SK-N-MC (cell line): ENCODE measurements around the gene ARPP21.

Experiments
- DNase-seq: peaks from one replicate; pipeline ENCODE4 v3.0.0-alpha.2; 2011; ENCODE audit warnings: low read depth, low spot score
- H3K27ac ChIP-seq: fragments of 200-600 bp; sonication (generic); 2 replicates; pipeline ENCODE4 v1.5.1; 2016; ENCODE audit warnings: mixed run types
- H3K36me3 ChIP-seq: fragments of 200-600 bp; sonication (generic); 2 replicates; pipeline ENCODE4 v1.6.1; 2017; ENCODE audit warnings: antibody characterized with exemption, low read length, mixed read lengths; ENCODE audit not compliant: insufficient read depth
- H3K4me3 ChIP-seq: fragments of 200-600 bp; sonication (generic); 2 replicates; pipeline ENCODE4 v1.5.1; 2016
- H3K9ac ChIP-seq: fragments of 200-600 bp; sonication (generic); 2 replicates; pipeline ENCODE4 v1.8.0; 2017; ENCODE audit warnings: mixed run types, mixed read lengths; ENCODE audit not compliant: insufficient read length
- H3K9me3 ChIP-seq: fragments of 200-600 bp; sonication (generic); 2 replicates; pipeline ENCODE4 v1.6.1; 2017; ENCODE audit warnings: low read depth, mild to moderate bottlenecking, antibody characterized with exemption, low read length, moderate library complexity, mixed read lengths
- EZH2 ChIP-seq: fragments of 200-600 bp; sonication (generic); IDR thresholded peaks from one replicate; pipeline ENCODE4 v1.6.1; 2017; ENCODE audit warnings: antibody characterized with exemption
- FOXP2 ChIP-seq: optimal IDR thresholded peaks from 2 replicates; pipeline ENCODE3; 2011; ENCODE audit warnings: mild to moderate bottlenecking, moderate library complexity; ENCODE audit not compliant: insufficient read depth; ENCODE audit errors: extremely low read length, control extremely low read depth
- POLR2AphosphoS5 ChIP-seq: IDR thresholded peaks from 2 replicates; pipeline ENCODE4 v1.6.1; 2012; ENCODE audit warnings: mild to moderate bottlenecking, low read depth, low read length, borderline replicate concordance

ARPP21 gene

DNA sequence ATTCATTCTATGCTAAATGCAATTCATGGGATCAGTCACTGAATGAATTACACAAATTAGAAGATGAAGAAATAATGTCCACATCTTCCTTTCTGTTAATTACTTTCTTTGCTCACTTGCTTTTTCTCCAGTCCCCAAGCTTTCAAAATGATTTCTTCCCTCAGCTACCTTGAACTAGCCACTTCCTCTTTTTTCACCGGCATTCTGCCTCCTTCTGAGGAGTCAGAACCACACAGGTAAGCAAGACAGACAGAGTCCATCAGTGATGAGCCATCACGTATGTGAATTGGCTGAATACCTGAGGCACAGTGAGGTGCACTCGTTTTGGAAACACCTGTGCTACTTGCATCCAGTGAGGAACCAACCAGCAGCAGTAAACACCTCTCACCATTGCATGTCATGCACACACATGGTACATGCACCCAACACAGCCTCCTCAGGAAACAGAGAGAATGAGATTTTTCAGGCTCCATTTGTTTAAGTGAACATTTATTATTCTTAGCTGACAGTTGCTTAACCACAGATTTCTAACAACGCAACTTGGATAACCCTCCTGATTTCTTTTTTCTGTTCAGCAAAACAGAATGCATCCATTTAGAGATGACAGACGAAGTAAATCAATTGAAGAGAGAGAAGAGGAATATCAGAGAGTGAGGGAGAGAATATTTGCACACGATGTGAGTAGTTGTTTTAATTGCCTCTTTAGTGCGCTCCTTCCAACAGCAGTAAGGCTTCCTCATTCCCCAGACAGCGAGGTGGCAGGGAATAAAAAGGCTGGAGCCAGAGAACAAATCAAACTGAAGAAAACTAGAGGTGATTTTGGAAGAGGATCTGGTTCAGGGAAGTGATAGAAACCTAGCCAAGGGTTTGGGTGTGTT, 69.3 kb downstream of the ARPP21 start:
- no peak overlapping the region for H3K9ac ChIP-seq
- H3K4me3 ChIP-seq, result peak overlapping the region; percentile 25; the same call in 1 of the 2 replicates
- peak overlapping the region; percentile 84 for H3K27ac ChIP-seq
- H3K9me3 ChIP-seq, result no peaks in the 10 kb centered on the region
- H3K36me3 ChIP-seq, result no peaks in the 10 kb centered on the region
- DNase-seq, result no peak
- TF ChIP-seq EZH2, result no peak

DNA sequence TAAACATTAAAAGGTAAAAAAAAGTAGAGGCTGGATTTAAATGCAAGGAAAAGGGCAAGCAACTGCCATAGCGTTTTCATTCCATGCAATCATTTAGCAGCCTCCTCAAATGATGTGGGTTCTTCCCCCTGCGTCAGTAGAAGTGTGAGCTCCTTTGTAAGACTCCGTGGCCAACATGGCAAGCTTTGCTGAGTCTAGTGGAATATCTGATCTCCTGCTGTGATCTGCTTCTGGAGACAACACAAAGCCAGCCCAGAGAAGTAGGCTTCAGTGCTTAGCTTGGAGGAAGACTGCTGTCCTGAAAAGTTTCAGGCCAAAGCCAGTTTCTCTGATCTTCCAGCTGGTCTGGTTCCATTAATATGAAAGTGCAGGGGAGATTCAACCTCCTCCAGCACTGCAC, 70.4 kb downstream of the ARPP21 start:
- peak; percentile 81 for DNase-seq
- H3K9me3 ChIP-seq, result no peaks in the 10 kb centered on the region
- peak overlapping the region; percentile 84 for H3K27ac ChIP-seq
- peak overlapping the region; percentile 36; the same call in 1 of the 2 replicates for H3K4me3 ChIP-seq
- TF ChIP-seq FOXP2 (no peak), POLR2AphosphoS5 (peak; percentile 40), EZH2 (no peak)
- H3K9ac ChIP-seq, result no peak overlapping the region
- H3K36me3 ChIP-seq, result no peaks in the 10 kb centered on the region

DNA sequence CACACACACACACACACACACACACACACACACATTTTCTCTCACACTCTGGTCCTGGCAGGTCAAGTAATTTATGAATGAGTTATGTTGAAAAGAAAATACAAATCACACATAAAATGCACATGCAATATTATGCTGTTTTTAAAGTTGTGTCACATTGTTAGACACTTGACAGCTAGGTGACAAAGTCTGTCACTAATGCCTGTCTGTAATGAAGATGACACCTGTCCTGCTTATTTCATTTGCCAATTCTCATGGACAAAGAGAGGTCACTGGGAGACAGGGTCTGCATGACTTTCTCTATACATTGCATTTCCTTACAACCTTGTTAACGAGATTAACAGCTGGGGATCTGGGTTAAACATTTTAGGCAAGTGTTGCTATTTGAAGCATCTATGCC, 71.2 kb downstream of the ARPP21 start:
- H3K27ac ChIP-seq, result no peak overlapping the region
- DNase-seq, result no peak

DNA sequence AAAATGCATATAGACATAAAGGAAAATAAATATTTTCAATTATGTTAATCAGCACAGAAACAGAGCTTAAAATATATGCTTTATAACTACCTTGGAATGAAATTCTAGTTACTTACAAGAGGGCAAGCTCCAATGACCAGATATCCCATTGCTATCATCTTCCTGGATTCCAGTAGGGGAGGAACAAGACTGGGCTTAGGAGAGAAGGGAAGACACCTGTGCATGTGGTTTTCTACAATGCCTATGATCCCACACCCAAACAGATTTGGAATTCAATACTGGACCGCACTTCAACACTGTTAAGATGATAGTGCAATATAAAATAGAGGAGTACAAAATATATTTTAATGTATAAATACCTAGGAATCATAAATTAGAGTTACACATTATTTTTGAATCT, 79.6 kb downstream of the ARPP21 start:
- H3K27ac ChIP-seq, result no peak overlapping the region
- H3K9me3 ChIP-seq, result no peaks in the 10 kb centered on the region
- TF ChIP-seq POLR2AphosphoS5 (no peak), EZH2 (no peak), FOXP2 (no peak)
- H3K36me3 ChIP-seq, result no peaks in the 10 kb centered on the region
- no peak for DNase-seq
- H3K4me3 ChIP-seq, result no peak overlapping the region
- no peak overlapping the region for H3K9ac ChIP-seq

More for the DNA sequence above, 71.2 kb downstream of the ARPP21 start:
- Histone ChIP-seq H3K9me3 (no peaks in the 10 kb centered on the region), H3K4me3 (no peak overlapping the region), H3K9ac (no peak overlapping the region), H3K36me3 (no peaks in the 10 kb centered on the region)
- TF ChIP-seq EZH2 (no peak), FOXP2 (no peak), POLR2AphosphoS5 (no peak)

DNA sequence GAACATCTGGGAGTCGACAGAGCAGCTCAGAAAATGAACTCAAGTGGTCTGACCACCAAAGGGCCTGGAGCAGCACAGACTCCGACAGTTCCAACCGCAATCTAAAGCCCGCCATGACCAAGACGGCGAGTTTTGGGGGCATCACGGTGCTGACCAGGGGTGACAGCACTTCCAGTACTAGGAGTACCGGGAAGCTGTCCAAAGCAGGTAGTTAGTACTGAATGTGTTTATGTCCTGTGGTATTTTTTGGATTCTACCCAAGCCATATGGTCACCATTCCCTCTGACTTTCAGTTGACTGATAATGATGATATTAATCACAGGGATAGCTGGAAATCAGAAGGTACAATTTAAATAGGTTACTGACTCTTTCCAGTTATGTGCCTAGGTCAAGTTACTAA, 82.3 kb downstream of the ARPP21 start:
- Histone ChIP-seq H3K9me3 (no peaks in the 10 kb centered on the region), H3K9ac (no peak overlapping the region), H3K4me3 (no peak overlapping the region), H3K27ac (no peak overlapping the region), H3K36me3 (no peaks in the 10 kb centered on the region)
- TF ChIP-seq EZH2 (no peak), POLR2AphosphoS5 (no peak), FOXP2 (no peak)
- no peak for DNase-seq

DNA sequence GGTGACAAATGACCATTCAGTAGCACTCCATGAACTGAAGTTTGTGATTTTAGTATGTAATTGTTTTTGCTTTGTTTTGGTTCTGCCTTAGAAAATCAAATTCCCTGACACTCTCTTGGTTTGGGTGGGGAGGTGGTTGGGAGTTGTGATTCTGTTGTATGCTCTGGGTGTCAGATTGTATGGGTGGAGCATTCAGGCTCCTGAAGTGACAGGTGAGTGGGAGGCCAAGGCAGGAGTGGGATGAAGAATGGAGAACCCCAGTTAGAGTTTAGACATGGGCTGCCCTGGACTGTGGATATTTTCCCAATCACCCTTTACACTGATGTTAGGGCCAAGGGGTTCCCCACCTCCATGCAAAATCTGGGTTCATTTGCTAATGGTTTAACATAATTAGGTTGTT, 83.6 kb downstream of the ARPP21 start:
- Histone ChIP-seq H3K27ac (no peak overlapping the region), H3K9ac (no peak overlapping the region), H3K4me3 (no peak overlapping the region), H3K36me3 (no peaks in the 10 kb centered on the region), H3K9me3 (no peaks in the 10 kb centered on the region)
- TF ChIP-seq EZH2 (no peak), POLR2AphosphoS5 (no peak), FOXP2 (no peak)
- DNase-seq, result no peak

DNA sequence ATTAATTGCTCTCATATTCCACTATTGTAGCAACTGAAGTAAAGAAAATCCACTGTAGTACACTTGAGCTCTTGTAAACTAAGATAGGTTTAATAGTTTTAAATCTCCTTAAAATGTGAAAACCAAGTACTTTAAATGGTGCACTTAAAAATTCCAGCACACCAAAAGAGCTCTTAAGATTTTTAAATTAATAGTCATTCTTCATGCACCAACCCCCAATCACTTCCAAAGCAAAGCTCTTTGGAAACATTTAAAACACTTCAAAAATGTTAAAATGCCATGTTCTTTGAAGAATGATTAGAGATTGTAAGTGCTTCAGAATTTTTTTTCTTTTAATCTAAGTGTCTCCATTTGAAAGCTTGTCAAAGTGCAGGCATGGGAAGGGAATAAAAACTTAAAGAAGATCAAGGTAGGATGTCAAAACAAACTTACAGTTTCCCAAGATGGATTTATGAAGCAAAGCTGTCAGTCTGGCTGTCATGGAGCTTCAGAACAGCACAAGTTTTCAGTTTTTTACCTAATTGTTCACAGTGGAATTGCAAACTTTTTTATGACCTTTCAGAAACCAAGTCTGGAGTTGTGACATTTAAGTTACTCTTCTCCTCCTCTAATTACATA, 84.3 kb downstream of the ARPP21 start:
- H3K9ac ChIP-seq, result no peak overlapping the region
- no peaks in the 10 kb centered on the region for H3K36me3 ChIP-seq
- H3K9me3 ChIP-seq, result no peaks in the 10 kb centered on the region
- no peak overlapping the region for H3K4me3 ChIP-seq
- TF ChIP-seq EZH2, result no peak
- TF ChIP-seq FOXP2, result no peak
- TF ChIP-seq POLR2AphosphoS5, result no peak
- no peak for DNase-seq
- 0 out of 2 replicates have a peak overlapping the region, but pooled peaks have one; percentile 13 for H3K27ac ChIP-seq

DNA sequence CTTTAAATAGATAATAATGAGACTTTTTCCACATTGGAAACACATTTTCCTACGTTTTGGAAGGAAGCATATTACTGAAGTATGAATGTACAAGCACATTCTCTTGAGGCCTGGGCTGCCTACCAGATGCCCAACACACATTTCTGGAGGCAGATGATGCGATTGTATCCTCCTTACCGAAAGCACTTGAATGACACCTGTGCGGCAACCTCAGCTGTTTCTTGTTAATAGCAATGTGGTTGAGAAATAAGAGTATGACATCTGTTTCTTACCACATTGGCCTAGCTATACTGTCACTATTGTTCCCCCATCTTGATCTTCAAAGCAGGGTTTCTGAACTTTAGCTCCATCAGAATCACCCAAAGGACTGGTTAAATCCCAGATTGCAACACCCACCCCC, 84.8 kb downstream of the ARPP21 start:
- Histone ChIP-seq H3K36me3 (no peaks in the 10 kb centered on the region), H3K9ac (no peak overlapping the region), H3K27ac (no peak overlapping the region), H3K4me3 (no peak overlapping the region), H3K9me3 (no peaks in the 10 kb centered on the region)
- TF ChIP-seq EZH2, result no peak
- TF ChIP-seq FOXP2, result no peak
- TF ChIP-seq POLR2AphosphoS5, result no peak
- no peak for DNase-seq
